Peyer's patch (tissue), 4 donors: ENCODE results near the gene CRELD2. TPM values are rescaled to one million over a fixed set of nuclear protein-coding genes. Genes with fewer than 3 reads are reported as not detected.

Source experiments
- DNase-seq, 3 donors: peaks; one replicate each; pipeline ENCODE4 v3.0.0-alpha.2; 2017 to 2019
- H3K27ac ChIP-seq, 4 donors: fragments of 200-600 bp; sonication (generic); one replicate each; pipeline ENCODE4 v1.5.1; 2016 to 2019
- H3K27me3 ChIP-seq, 2 donors: fragments of 200-600 bp; sonication (generic); one replicate each; pipeline ENCODE4 v1.5.1; 2019
- H3K36me3 ChIP-seq, 3 donors: fragments of 200-600 bp; sonication (generic); one replicate each; pipeline ENCODE4 v1.5.1; 2016 to 2019
- H3K4me1 ChIP-seq, 4 donors: fragments of 200-600 bp; sonication (generic); one replicate each; pipeline ENCODE4 v1.5.1; 2016 to 2019
- H3K4me3 ChIP-seq, 4 donors: fragments of 200-600 bp; sonication (generic); 1 replicate in 3 of 4; 2 replicates in 1 of 4; pipeline ENCODE4 v1.5.1; 2016 to 2019; ENCODE audit warnings: mild to moderate bottlenecking in 1 of 4
- H3K9me3 ChIP-seq, 4 donors: fragments of 200-600 bp; sonication (generic); one replicate each; pipeline ENCODE4 v1.5.1; 2016 to 2019; ENCODE audit warnings: mild to moderate bottlenecking in 1 of 4
- CTCF ChIP-seq, 6 experiments: fragments of 450-650 bp in 4 of 6; fragments of 200-600 bp in 2 of 6; sonication (generic) in 1 of 6; IDR thresholded peaks; one replicate each; pipeline ENCODE4 v1.5.1; 2017 to 2019; ENCODE audit warnings: antibody characterized with exemption in 6 of 6, mild to moderate bottlenecking in 3 of 6, moderate library complexity in 1 of 6
- POLR2A ChIP-seq, 2 donors: fragments of 450-650 bp; IDR thresholded peaks; one replicate each; pipeline ENCODE4 v1.5.1; 2017; ENCODE audit warnings: antibody characterized with exemption in 2 of 2, mild to moderate bottlenecking in 2 of 2, moderate library complexity in 2 of 2
- total RNA-seq, 4 donors: library from RNA; depleted of rRNA; stranded (reverse); fragments of >200 nt; gene quantifications; one replicate each; pipeline ENCODE4 v1.1.0, GENCODE V29; 2016

Gene CRELD2
- total RNA-seq, 4 donors from 2014 or later: 33.3 to 52.0 (median 41.1) TPM

GRCh38 chr22:49934160-49934890 is 15.9 kb downstream of the CRELD2 start:
- H3K4me3 ChIP-seq: peak overlapping the region; percentile 53 to 70 (median 63)
- no peaks in the 10 kb centered on the region for H3K9me3 ChIP-seq
- TF ChIP-seq CTCF (IDR thresholded peaks at IDR 0.05) (no peak), POLR2A (IDR thresholded peaks at IDR 0.05) (peak in 1 of 2 donors; percentile 13)
- DNase-seq: peak; percentile 65 to 77 (median 73)
- H3K36me3 ChIP-seq: no peaks in the 10 kb centered on the region
- H3K27ac ChIP-seq: peak overlapping the region; percentile 89 to 95 (median 90)
- peaks cover 9 to 71% (median 49%) of the 10 kb centered on the region in 4 donors for H3K4me1 ChIP-seq
- no peaks in the 10 kb centered on the region for H3K27me3 ChIP-seq

- H3K4me3 ChIP-seq: peak overlapping the region; percentile 53 to 70 (median 63)
- peak overlapping the region; percentile 89 to 95 (median 90) for H3K27ac ChIP-seq
Observed at GRCh38 chr22:49934891-49935557, 16.6 kb downstream of the CRELD2 start.

DNA sequence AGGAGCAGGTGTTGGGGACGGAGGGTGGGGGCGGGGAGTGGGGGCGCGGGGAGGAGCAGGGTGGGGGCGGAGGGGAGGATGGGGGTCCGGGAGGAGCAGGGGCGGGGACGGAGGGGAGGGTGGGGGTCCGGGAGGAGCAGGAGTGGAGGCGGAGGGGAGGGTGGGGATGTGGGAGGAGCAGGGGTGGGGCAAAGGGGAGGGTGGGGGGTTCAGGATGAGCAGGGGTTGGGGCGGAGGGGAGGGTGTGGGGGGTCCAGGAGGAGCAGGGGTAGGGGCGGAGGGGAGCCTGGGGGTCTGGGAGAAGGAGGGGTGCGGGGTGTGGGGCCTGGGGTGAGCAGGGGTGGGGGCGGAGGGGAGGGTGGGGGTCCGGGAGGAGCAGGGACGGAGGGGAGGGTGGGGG is 17.1 kb downstream of the CRELD2 start:
- no peak for DNase-seq
- no peak for TF ChIP-seq POLR2A (IDR thresholded peaks at IDR 0.05)
- TF ChIP-seq CTCF (IDR thresholded peaks at IDR 0.05): no peak
- Histone ChIP-seq H3K4me1 (peaks cover 9 to 59% (median 38%) of the 10 kb centered on the region in 4 donors), H3K27me3 (no peaks in the 10 kb centered on the region), H3K27ac (peak overlapping the region; percentile 89 to 95 (median 90)), H3K36me3 (no peaks in the 10 kb centered on the region), H3K9me3 (no peaks in the 10 kb centered on the region), H3K4me3 (peak overlapping the region; percentile 53 to 70 (median 63))

More at GRCh38 chr22:49934891-49935557, 16.6 kb downstream of the CRELD2 start:
- H3K27me3 ChIP-seq: no peaks in the 10 kb centered on the region
- H3K4me1 ChIP-seq: peaks cover 9 to 64% (median 44%) of the 10 kb centered on the region in 4 donors
- H3K9me3 ChIP-seq: no peaks in the 10 kb centered on the region
- DNase-seq: peak; percentile 86 to 93 (median 88)
- H3K36me3 ChIP-seq: no peaks in the 10 kb centered on the region
- no peak for TF ChIP-seq CTCF (IDR thresholded peaks at IDR 0.05)
- no peak for TF ChIP-seq POLR2A (IDR thresholded peaks at IDR 0.05)

GRCh38 chr22:49936018-49936972 is 17.9 kb downstream of the CRELD2 start:
- Histone ChIP-seq H3K27ac (peak overlapping the region; percentile 89 to 95 (median 90)), H3K4me1 (peaks cover 9 to 54% (median 34%) of the 10 kb centered on the region in 4 donors), H3K36me3 (no peaks in the 10 kb centered on the region), H3K9me3 (no peaks in the 10 kb centered on the region), H3K4me3 (peak overlapping the region; percentile 53 to 70 (median 63)), H3K27me3 (no peaks in the 10 kb centered on the region)
- TF ChIP-seq CTCF (IDR thresholded peaks at IDR 0.05) (peak in 1 of 6 experiments; percentile 4), POLR2A (IDR thresholded peaks at IDR 0.05) (peak in 1 of 2 donors; percentile 53)
- peak; percentile 90 to 95 (median 90) for DNase-seq
